Mesodermal cell (in vitro differentiated cells): ENCODE measurements around the gene MTA1. TPM values are rescaled to one million over a fixed set of nuclear protein-coding genes. Genes with fewer than 3 reads are reported as not detected.

ENCODE experiments used
- H3K27ac ChIP-seq: 2 replicates; pipeline ENCODE4 v1.7.0; 2013; ENCODE audit warnings: mild to moderate bottlenecking, low read depth, low read length, moderate library complexity; ENCODE audit not compliant: severe bottlenecking
- H3K36me3 ChIP-seq: 2 replicates; pipeline ENCODE4 v1.7.1; 2013; ENCODE audit warnings: mild to moderate bottlenecking, low read length, moderate library complexity; ENCODE audit not compliant: control insufficient read depth, insufficient read depth
- H3K4me1 ChIP-seq: one replicate; pipeline ENCODE4 v1.7.1; 2013; ENCODE audit warnings: mild to moderate bottlenecking, low read length; ENCODE audit not compliant: insufficient read depth, control insufficient read depth, poor library complexity, severe bottlenecking
- H3K4me3 ChIP-seq: 2 replicates; pipeline ENCODE4 v1.7.0; 2013; ENCODE audit warnings: low read length, control low read depth, mild to moderate bottlenecking; ENCODE audit not compliant: insufficient read depth, poor library complexity, severe bottlenecking; ENCODE audit errors: extremely low read depth
- H3K9me3 ChIP-seq: 2 replicates; pipeline ENCODE4 v1.7.1; 2013; ENCODE audit warnings: mild to moderate bottlenecking, low read length, moderate library complexity; ENCODE audit not compliant: control insufficient read depth
- WGBS, 2 experiments: methylation state at CpG; one replicate each; pipeline ENCODE4 v1.1.5; 2013; ENCODE audit warnings: missing lambda C conversion rate in 2 of 2; ENCODE audit not compliant: insufficient coverage in 2 of 2; 5-methylcytosine and 5-hydroxymethylcytosine counted together
- polyA plus RNA-seq, 2 experiments: library from polyadenylated mRNA; stranded (reverse); fragments of 50-300 nt; gene quantifications; one replicate each; pipeline ENCODE4 v1.2.3, GENCODE V29; 2013

Gene MTA1
- polyA plus RNA-seq (2013, experiment 1 of 2): 127 TPM
- 124 TPM for polyA plus RNA-seq (2013, experiment 2 of 2)

- Histone ChIP-seq H3K27ac (peak within 1 kb of the TSS; percentile 45), H3K4me1 (peaks cover 12% of the 10 kb centered on the region), H3K4me3 (peak within 1 kb of the TSS; percentile 66), H3K9me3 (no peaks in the 10 kb centered on the region), H3K36me3 (peaks cover 17% of the 10 kb centered on the region)
- WGBS, 2 experiments: 15 to 42% methylated on average over 20 to 59 of the region's 96 CpGs
These were observed at the start of gene MTA1 for GRCh38 chr14:105419195-105420091. Gene MTA1, plus strand, starts transcription at chr14:105419827. Its CDS starts 209 bp downstream, at chr14:105420036.

GRCh38 chr14:105374389-105374788, 45.2 kb upstream of the MTA1 start:
- H3K27ac ChIP-seq: no peak overlapping the region
- H3K4me3 ChIP-seq: no peak overlapping the region
- no peaks in the 10 kb centered on the region for H3K9me3 ChIP-seq
- 90 to 95% methylated on average over 11 of the region's 11 CpGs for WGBS, 2 experiments
- no peaks in the 10 kb centered on the region for H3K4me1 ChIP-seq
- peaks cover 7% of the 10 kb centered on the region for H3K36me3 ChIP-seq

DNA sequence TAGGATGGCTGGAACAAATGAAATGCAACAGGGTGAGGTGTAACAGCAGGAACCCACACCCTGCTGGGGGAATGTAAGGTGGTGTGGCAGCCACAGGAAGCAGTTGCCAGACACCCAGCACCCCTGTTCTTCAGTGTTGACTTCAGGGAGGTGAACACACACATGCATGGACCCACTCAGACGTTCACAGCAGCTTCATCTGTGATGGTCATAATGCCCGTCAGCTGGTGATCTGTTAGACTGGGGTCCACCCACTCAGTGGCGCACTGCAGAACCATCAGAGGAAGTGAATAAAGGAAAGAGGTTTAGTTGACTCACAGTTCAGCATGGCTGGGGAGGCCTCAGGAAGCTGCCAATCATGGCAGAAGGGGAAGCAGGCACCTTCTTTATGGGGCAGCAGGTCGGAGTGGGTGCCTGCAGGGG, 44.0 kb upstream of the MTA1 start:
- no peaks in the 10 kb centered on the region for H3K9me3 ChIP-seq
- 88 to 93% methylated on average over 1 to 3 of the region's 4 CpGs for WGBS, 2 experiments

GRCh38 chr14:105376521-105377440, 42.8 kb upstream of the MTA1 start:
- H3K4me3 ChIP-seq: no peak overlapping the region
- H3K4me1 ChIP-seq: no peaks in the 10 kb centered on the region
- 85 to 88% methylated on average over 26 to 32 of the region's 34 CpGs for WGBS, 2 experiments
- no peaks in the 10 kb centered on the region for H3K9me3 ChIP-seq
- no peak overlapping the region for H3K27ac ChIP-seq
- peaks cover 6% of the 10 kb centered on the region for H3K36me3 ChIP-seq

More for the DNA sequence above, 44.0 kb upstream of the MTA1 start:
- H3K36me3 ChIP-seq: peaks cover 9% of the 10 kb centered on the region
- no peak overlapping the region for H3K27ac ChIP-seq
- H3K4me1 ChIP-seq: no peaks in the 10 kb centered on the region
- no peak overlapping the region for H3K4me3 ChIP-seq

- H3K9me3 ChIP-seq: no peaks in the 10 kb centered on the region
- 88% methylated on average over 22 to 23 of the region's 23 CpGs for WGBS, 2 experiments
- H3K4me1 ChIP-seq: no peaks in the 10 kb centered on the region
These were observed 42.0 kb upstream of the MTA1 start for GRCh38 chr14:105377555-105378182.

GRCh38 chr14:105378199-105378598, 41.4 kb upstream of the MTA1 start:
- Histone ChIP-seq H3K4me1 (no peaks in the 10 kb centered on the region), H3K4me3 (no peak overlapping the region), H3K36me3 (peaks cover 8% of the 10 kb centered on the region), H3K9me3 (no peaks in the 10 kb centered on the region), H3K27ac (no peak overlapping the region)
- WGBS, 2 experiments: 88 to 91% methylated on average over 9 to 10 of the region's 11 CpGs

More at GRCh38 chr14:105377555-105378182, 42.0 kb upstream of the MTA1 start:
- no peak overlapping the region for H3K27ac ChIP-seq
- no peak overlapping the region for H3K4me3 ChIP-seq
- H3K36me3 ChIP-seq: peaks cover 4% of the 10 kb centered on the region

DNA sequence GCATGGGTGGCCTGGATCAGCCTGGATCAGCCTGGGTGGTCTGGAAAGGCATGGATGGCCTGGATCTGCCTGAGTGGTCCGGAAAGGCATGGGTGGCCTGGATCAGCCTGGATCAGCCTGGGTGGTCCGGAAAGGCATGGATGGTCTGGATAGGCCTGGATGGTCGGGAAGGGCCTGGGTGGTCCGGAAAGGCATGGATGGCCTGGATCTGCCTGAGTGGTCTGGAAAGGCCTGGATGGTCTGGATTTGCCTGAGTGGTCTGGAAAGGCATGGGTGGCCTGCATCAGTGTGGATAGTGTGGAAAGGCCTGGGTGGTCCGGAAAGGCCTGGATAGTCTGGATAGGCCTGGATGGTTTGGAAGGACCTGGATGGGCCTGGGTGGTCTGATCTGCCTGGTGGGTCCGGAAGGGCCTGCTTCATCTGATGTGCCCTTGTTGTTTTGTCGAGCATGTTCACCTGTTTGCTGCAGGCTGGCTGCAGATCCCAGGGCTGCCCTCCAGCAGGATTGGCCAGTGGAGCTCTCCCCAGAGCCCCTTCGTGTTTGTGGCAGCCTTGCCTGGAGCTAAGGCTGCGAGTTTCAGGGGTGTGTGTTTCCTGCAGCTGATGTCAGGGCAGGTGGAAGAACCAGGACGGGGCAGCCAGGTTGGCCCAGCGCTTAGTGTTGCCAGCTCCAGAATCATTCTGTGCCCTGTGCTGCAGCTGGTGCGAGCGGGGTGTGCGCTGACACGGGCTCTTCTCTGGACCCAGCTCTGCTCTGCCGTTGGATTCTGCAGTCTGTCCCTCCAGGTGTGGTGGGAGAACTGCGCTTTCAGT, 40.5 kb upstream of the MTA1 start:
- WGBS, 2 experiments: 92 to 96% methylated on average over 16 to 17 of the region's 17 CpGs
- Histone ChIP-seq H3K4me3 (no peak overlapping the region), H3K4me1 (no peaks in the 10 kb centered on the region)

DNA sequence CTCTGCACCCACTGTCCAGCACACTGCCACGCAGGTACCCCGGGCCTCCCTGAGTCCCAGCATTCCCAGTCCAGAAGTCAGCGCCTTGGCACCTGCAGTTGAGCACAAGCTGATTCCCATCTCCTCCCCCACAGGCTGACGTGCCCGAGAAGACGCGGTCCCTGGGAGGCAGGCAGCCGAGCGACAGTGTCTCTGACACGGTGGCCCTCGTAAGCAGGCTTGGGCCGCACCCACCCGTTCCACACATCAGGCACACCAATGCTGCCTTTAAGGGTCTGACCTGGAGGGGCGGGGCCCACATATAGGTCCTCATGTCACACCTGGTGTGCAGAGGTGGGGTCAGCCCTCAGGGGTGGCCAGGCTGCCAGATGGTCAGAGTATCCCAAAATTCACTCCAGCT, 39.7 kb upstream of the MTA1 start:
- Histone ChIP-seq H3K36me3 (peaks cover 24% of the 10 kb centered on the region), H3K27ac (no peak overlapping the region), H3K4me1 (no peaks in the 10 kb centered on the region), H3K4me3 (no peak overlapping the region), H3K9me3 (no peaks in the 10 kb centered on the region)
- 96 to 99% methylated on average over 6 to 14 of the region's 14 CpGs for WGBS, 2 experiments

More for the DNA sequence above, 40.5 kb upstream of the MTA1 start:
- Histone ChIP-seq H3K36me3 (peaks cover 16% of the 10 kb centered on the region), H3K9me3 (no peaks in the 10 kb centered on the region), H3K27ac (no peak overlapping the region)

DNA sequence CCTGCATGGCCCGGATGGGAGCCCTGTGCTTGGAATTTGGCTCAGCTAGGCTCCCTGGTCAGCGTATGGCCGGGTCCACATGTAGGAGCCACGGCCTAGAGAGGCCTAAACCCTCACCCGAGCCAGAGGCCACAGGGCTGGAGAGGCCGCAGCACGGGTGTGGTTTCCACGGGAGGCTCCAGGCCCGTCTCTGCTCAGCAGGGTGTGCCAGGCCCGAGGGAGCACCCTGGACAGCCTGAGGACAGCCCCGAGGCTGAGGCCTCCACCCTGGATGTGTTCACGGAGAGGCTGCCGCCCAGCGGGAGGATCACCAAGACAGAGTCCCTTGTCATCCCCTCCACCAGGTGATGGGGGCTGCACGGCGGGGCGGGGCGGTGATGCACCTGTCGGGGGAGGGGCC, 38.9 kb upstream of the MTA1 start:
- no peak overlapping the region for H3K4me3 ChIP-seq
- 93 to 96% methylated on average over 12 to 19 of the region's 19 CpGs for WGBS, 2 experiments
- H3K36me3 ChIP-seq: peaks cover 30% of the 10 kb centered on the region
- H3K27ac ChIP-seq: no peak overlapping the region
- no peaks in the 10 kb centered on the region for H3K9me3 ChIP-seq
- H3K4me1 ChIP-seq: no peaks in the 10 kb centered on the region
